Mammary epithelial cell (primary cell): Measurements from ENCODE around the gene RGS5.

Source experiments
- EZH2 ChIP-seq: IDR thresholded peaks from 2 replicates; pipeline ENCODE4 v1.6.1; 2012; ENCODE audit warnings: low read length, inconsistent platforms, borderline replicate concordance
- TF ChIP-seq, protein P1 (sequence below), 2 donors: IDR thresholded peaks in 1 of 2; conservative IDR thresholded peaks in 1 of 2; 2 replicates each; pipeline ENCODE4 v1.5.1; 2011 to 2012; ENCODE audit warnings: inconsistent platforms in 2 of 2, low read length in 2 of 2, mild to moderate bottlenecking in 2 of 2, control low read depth in 1 of 2, low read depth in 1 of 2; ENCODE audit not compliant: insufficient read depth in 1 of 2; ENCODE audit errors: extremely low read depth in 1 of 2

DNA sequence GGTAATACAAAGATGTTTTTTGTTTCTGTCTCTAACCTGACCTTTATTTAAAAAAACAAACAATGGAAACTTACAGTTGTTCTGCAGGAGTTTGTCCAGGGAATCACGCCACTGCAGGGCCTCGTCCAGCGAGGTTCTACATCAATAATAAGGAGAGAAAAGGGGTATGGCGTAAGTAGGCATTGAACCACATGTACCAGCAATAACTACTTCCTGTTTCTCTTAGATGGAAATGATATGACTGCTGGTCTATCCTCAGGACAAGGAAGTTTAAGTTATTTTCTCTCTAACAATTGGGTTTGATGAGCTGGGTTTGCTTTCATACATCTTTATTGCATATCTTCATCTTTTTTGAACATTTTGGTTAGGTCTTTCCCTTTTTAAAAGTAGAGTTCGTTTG is 40.9 kb downstream of the RGS5 start:
- TF ChIP-seq, protein P1, sequence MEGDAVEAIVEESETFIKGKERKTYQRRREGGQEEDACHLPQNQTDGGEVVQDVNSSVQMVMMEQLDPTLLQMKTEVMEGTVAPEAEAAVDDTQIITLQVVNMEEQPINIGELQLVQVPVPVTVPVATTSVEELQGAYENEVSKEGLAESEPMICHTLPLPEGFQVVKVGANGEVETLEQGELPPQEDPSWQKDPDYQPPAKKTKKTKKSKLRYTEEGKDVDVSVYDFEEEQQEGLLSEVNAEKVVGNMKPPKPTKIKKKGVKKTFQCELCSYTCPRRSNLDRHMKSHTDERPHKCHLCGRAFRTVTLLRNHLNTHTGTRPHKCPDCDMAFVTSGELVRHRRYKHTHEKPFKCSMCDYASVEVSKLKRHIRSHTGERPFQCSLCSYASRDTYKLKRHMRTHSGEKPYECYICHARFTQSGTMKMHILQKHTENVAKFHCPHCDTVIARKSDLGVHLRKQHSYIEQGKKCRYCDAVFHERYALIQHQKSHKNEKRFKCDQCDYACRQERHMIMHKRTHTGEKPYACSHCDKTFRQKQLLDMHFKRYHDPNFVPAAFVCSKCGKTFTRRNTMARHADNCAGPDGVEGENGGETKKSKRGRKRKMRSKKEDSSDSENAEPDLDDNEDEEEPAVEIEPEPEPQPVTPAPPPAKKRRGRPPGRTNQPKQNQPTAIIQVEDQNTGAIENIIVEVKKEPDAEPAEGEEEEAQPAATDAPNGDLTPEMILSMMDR (conservative IDR thresholded peaks at IDR 0.05 in 1 of 2, IDR thresholded peaks at IDR 0.05 in 1 of 2; ENCODE audit: extremely low read depth in 1 of 2, insufficient read depth in 1 of 2, low read depth in 1 of 2, low read length in 2 of 2): no peak
- no peak for TF ChIP-seq EZH2
